NCI-H187 (cell line): ENCODE data around the gene IMPDH2.

ENCODE experiments used
- DNase-seq, 2 experiments: peaks; one replicate each; lab custom pipeline; 2025; lab: John Stamatoyannopoulos, UW

Gene IMPDH2

DNA sequence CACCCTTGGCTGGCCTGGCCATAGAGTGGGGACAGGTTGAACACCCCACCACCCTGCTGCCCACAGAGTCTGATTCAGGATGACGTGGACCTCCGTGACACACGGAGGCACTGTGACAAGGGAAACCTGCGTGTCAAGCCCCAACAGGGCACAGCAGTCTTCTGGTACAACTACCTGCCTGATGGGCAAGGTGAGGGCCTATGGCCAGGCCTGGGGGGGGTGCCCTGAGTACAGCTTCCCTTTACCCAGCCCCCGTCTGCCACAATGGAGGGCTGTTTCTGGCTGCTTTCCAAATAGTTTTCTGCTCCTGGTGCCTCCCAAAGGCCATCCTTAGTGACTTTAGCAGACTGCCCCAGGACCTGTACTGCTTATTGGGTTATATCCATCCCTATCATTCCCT is 23.2 kb downstream of the IMPDH2 start:
- DNase-seq, result no peak

DNA sequence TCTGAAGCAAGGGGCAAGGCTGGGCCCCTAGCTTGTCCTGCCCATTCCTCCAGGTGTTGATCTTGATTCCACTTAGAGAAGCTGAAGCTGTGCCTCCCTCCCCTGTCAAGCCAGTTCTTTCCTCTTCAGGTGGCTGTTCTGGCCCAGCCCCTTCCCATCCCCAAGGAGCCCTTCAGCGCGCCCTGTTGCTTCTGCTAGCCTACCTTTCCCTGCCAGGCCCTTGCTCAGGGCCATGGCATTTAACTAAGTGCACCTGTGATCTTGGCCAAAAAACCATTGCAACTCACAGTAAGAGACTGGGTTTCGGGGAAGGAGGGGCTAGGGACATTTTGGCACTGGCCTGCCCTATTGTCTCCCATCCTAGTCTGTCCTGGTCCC is 23.9 kb downstream of the IMPDH2 start:
- no peak for DNase-seq

DNA sequence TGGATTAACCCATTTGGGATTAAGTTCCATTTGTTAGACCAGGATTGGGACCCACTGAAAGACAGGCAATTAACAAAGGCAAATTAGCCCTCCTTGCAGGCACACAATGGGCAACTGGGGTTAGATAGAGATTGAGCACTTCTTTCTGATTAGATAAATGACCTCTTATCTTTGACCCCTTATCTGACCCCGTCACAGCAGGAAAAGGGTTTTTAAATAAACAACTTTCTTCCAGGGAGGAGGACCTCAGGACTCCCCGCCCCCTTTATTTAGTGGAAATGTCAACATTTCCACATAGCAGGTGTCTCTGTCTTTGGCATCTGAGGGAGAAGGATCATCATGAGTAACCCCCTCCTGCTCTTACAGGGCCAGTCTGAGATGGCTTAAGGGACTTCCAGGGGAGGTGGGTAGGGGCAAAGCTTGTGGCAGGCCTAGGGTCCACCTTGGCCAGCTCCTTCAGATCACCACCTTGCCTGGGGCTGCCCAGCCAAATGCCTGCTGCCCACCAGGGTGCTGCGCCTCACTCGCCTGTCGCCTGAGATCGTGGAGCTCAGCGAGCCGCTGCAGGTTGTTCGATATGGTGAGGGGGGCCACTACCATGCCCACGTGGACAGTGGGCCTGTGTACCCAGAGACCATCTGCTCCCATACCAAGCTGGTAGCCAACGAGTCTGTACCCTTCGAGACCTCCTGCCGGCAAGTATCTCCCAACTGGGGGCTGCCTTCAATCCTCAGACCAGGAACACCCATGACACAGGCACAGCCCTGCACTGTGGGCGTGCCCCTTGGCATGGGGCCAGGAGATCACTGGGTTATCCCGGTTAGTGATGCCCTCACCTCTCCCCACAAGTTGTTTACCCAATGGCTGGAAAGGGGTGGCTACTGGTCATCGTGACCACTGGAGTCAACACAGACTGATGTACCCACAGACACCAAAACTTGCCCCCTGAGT is 24.6 kb downstream of the IMPDH2 start:
- no peak for DNase-seq

DNA sequence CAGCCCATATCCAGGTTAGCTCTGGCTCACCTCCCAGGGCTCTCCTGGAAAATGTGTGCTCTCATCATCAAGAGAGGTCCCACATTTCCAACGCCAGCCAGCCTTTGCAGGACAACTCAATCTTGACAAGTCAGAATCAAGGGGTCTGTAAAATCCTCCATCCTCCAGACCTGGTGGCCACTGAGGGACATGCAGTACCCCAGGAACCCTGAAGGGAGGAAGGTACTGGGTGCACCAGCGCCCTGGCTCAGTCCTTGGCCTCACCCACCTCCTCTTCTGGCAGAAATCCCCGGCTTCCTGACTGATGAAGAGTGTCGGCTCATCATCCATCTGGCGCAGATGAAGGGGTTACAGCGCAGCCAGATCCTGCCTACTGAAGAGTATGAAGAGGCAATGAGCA is 28.0 kb downstream of the IMPDH2 start:
- no peak for DNase-seq

DNA sequence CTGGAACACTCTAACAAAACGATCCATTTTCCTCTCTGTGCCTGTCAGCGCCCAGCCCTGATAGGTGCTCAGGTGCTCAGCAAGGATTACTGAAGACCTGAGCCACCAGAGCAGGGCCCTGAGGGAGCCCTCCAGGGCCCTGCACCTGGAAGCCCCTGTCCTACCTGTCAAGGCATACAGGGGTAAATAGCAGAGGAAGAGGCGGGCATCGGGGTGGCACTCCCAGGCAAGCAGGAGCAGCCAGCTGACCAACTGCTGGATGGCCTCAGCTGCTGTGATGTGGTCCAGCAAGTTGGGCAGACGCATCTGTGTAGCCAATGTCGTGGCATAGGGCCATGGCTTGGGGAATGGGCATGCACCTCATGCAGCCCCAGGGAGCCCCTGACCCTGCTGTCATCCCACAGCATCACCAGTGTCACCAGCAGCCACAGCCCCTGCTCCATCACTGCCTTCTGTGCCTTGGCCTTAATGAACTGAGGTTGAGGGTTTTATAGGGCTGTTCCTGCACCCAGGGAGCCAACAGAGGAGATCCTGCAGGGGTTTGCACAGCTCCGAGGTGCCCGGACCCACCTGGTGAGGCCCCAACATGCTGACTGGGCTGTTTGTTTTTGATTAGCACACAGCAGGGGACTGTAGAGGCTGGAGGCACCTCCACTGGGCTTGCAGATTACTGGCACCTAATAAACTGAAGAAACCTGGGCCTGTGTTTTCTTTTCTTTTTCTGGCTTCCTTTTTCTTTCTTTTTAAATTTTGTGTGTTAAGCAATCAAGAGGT is 29.9 kb downstream of the IMPDH2 start:
- DNase-seq, result no peak

DNA sequence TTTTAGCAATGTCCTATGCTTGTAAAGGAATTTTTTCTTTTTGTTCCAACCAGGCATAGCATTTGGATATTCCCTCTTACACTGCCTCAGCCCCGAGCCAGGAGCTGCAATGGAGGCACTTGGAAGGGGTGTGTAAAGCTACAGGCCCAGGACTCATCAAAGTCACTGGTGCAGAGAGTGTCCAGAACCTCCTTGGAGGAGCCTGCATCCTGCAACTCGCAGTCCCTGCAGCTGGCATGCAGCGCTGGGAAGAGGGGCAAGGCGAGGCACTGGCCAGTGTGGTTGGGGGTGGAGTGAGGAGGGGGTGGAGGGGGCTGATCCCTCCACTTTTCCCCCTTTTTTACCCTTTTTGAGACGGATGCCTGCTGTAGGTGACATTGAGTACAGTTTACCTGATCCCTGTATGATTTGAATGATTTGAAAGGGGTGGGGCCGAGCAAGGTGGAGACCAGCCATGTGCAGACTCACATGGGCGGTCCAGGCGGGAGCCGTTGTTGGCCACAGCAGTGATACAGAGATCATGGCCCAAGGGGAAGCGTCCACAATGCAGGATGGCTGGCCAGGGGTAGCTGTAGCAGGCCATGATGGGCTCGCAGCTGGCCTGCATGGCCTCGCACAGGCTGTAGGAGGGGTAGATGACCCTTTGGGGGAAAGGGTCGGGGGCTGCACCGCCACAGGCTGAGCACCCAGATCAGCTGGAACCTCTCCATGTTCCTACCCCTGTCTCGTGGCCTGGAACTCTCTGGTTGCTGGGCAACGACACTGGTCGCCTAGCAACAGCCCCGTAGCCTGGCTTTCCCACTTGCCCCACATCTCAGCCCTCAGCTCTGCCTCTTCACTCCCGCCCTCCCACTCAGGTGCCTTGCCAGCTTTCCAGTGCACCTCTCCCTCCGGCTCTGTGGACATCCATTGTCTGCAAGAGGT is 31.2 kb downstream of the IMPDH2 start:
- peak; percentile 53 to 87 for DNase-seq

DNA sequence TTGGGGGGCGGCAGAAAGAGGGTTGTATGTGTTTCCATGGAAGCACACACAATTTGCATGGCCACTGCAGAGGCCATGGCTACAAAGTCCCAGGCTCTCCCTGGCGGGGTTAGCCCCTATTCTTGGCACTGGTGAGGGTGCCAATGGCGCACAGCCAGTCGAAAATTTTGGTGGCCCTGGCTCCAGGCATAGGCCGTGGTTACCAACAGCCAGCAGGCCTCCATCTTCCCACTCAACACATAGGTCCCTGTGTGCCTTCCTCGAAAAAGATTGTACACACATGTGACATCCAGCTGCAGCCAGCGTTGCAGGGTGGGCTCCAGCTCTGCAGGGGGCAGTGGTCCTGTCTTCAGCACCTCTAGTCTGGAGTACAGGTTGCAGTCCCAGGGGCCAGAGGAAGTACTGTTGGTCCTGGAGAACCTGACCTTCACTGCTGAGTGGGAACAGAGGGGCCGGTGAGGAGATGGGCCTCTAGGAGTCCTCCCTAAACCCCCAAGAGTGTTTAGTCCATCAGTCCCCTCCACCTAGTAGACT is 32.0 kb downstream of the IMPDH2 start:
- no peak for DNase-seq

DNA sequence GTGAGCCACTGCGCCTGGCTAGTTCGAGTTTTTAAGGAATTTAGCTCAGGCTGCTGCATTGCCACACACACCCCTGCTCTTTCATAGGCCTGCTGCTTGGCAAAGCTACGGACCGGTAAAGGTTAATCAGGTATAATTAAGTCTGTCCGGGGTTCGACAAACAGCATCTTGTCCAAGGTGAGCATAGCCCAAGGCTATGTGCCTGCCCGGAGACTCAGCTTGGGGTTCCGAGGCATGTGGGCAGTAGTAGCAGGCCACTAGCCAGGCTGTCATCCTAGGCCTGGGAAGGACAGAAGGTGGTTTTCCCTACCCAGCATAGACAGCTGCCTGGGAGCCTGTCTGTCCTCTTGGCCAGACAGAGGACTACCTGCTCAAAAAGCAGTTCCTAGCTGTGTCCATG is 32.6 kb downstream of the IMPDH2 start:
- DNase-seq, result no peak

DNA sequence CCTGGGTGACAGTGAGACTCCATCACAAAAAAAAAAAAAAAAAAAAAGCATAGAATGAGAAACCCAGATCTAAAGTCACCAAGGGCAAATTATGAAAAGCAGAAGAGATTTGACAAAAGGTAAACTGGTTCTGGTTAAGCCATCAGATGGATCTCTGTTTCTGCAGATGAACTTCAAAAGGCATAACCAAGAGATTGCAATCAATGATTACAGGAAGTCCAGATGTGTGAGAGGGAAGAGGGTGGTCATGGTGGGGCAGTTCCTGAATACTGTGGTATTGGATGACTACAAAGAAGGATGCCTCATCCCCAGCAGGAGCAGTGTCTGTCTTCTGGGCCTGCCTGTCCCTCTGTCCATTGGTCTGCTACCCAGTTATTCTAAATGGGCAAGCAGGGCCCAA is 35.4 kb downstream of the IMPDH2 start:
- no peak for DNase-seq

DNA sequence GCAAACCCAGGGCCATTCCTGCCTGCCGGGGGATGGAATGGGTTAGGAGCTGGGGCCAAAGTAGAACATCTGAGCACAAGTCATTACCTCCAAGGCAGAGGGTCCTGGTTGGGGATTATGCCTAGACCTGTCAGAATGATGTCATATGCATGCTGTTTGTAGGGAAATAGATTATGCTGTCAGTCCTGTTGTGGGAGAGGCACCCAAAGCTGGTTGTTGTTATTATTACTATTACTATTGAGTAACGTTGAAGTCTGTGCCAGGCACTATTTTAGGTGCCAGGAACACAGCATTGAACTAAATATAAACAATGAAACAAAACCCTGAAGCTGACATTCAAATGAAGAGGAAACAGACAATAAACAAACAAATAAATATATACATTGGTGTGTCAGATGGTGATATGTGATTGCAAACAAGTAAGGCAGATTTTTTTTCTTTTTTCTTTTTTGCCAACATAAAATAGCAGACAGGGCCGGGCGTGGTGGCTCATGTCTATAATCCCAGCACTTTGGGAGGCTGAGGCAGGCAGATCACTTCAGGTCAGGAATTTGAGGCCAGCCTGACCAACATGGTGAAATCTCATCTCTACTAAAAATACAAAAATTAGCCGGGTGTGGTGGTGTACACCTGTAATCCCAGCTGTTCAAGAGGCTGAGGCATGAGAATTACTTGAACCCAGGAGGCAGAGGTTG is 37.2 kb downstream of the IMPDH2 start:
- DNase-seq, result no peak

DNA sequence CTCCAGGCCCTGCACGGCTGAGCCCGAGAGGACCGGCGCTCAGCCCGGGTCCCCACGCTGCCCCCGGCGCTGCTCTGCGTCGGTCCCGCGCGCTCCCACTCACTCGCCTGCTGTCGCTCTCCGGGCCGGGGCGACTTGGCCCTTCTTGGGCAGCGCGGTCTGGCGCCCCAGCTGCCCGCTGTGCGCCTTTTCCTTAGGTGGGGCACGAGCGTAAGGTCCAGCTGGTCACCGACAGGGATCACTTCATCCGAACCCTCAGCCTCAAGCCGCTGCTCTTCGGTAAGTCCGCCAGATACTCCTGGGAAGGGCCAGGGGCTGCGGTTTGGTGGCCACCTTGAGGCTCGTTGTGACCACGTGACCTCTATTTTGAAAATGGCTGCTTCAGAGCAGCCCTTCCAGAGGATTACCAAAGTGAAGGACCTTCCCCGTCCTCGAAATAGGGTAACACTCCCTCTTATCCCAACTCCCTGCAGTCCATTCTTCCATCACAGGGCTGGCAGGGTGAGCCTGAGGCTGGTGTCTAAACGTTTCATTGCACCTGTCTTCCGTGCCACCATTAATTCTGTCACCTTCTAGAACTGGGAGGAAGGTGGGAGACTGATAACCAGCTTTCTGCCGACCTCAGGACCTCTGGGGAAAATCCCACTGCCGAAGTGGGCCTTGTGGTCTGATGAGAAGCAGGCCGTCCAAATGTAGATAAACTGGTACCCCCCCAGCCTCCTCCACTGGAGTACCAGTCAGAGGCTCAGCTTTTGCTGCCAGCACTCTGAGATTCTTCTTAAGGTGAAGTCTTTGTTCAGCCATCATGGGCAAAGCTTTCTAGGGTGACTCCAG is 38.3 kb downstream of the IMPDH2 start:
- DNase-seq, result no peak

DNA sequence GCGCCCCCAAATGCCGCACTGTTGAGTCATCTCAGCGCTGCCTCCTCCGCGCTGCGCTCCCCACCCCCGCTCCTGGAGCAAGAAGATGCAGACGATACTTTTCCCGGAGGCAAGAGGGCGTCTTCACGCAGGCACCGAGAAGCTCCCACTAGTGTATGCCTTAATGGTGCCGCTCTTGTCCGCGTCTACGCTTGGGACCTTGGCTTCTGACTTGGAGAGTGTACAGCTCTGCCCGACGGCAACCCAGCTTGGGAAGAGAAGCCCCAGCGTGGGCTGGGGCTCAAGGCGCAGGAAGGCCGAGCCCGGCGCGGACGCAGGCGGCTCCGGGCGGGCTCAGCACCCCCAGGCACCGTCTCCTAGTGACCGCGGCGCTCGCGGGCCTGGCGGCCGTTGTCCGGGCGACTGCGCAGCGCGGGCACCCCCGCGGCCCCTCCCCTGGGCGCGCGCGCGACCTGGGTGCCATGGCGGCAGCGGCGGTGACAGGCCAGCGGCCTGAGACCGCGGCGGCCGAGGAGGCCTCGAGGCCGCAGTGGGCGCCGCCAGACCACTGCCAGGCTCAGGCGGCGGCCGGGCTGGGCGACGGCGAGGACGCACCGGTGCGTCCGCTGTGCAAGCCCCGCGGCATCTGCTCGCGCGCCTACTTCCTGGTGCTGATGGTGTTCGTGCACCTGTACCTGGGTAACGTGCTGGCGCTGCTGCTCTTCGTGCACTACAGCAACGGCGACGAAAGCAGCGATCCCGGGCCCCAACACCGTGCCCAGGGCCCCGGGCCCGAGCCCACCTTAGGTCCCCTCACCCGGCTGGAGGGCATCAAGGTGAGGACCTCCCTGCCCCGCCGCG is 39.2 kb downstream of the IMPDH2 start, which contains the start of gene P4HTM:
Gene P4HTM, plus strand, starts transcription at position 446 of the 840 bp plus-strand sequence. Its CDS starts 16 bp downstream, at position 462.
- DNase-seq, result peak in 1 of 2 experiments; percentile 44

DNA sequence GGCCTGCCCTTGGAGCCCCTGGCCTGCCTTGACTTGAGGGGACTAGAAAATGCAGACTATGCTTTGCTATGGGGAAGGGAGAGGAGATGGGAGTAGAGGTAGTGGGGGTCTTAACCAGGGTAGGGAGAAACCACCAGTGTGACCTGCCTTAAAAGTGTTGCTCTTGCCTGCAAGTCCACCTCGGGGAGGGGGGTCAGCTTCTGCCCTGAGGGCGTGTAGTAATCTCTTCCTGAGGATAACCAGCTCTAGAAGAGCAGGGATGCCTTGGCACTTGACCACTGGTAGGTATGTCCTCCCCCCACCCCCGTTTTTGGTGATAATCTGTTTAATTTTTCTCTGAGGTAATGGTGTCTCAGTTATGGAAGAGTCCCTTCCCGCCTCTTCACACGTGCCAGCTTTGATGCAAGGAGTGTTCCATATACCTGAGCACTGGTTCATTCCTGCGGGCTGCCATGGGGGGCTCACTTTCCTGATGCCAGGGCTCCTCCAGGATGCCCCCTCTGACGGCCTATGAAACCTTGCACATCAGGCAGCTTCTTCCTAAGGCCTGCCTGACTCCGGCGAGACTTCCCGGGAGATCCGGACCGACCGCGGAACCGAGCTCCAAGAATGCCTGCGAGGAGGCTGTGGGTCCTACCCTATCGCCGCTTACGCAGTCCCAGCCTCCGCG is 39.9 kb downstream of the IMPDH2 start:
- DNase-seq, result no peak

DNA sequence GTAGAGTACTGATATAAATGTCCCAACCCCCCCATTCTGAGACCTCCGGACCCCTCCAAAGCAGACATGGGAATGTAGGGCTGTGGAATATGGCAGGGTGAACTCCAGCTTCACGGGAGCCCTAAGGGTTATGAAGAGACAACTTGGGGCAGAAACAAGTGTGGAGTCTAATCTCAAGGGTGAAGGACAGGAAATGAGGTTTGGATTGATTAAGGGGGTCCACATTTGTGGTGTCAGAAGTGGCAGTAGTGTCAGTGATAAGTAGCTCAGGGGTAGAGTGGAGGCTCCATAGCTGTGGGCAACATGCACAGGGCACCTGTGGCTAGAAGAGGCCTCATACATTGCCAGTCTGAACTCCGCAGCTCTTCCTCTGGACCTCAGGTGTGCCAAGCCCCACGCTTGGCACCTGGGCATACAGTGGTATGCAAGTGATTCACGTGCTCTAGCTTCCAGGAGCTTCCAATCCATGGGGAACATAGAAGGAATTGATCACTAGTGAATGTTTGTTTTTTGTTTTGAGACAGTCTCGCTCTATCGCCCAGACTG is 43.3 kb downstream of the IMPDH2 start:
- DNase-seq, result no peak

DNA sequence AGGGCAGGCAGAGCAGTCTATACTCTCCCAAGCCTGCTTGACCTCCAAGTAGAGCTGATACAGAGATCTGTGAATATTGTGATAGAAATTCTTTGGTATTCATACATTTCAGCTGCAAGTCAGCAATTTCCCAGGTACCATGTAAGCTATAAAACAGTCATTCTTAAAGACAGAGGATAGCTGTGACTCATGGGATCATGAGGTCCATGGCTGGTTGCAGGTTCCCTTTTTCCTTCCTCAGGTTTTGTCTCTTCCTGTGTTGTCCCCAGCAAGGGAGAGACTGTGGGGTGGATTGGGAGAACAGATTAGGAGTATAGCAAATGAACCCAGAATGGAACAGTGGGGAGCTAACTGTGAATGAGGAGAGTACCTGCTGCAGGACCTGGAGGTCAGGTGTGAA is 44.5 kb downstream of the IMPDH2 start:
- DNase-seq, result no peak

DNA sequence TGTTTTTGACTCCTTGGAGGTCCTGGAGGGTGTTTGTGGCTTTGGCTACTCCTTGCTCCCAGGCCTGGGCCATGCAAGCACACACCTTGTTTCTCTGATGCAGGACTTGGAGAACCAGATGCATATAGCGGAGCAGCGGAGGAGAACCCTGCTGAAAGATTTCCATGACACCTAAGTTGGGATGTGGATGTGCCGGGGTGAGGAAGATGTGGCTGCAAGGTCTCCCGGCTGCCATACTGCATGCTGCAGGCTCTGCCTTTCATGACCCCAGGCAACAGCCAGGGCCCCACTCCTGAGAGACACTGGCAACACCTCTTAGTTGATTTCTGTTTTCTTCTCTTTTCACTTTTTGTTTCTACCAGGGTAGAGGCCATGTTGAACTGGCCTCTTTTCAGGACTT is 46.1 kb downstream of the IMPDH2 start:
- DNase-seq, result no peak

DNA sequence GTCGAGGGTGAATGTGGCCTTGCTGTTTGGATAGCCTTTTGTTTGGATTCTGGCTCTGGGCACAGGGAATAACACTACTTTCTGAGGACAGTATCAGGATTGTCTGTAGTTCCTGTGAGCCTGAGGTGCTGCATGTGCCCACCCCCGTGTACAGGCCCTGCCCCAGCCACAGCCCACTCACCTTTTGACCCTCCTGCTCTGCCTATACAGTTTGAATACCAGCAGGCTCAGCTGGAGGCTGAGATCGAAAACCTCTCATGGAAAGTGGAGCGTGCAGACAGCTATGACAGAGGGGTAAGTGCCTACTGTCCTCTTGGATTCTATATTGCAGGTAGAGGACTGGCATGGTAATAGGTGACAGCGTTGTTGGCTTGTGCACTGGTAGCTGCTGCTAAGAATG is 46.5 kb downstream of the IMPDH2 start:
- no peak for DNase-seq

DNA sequence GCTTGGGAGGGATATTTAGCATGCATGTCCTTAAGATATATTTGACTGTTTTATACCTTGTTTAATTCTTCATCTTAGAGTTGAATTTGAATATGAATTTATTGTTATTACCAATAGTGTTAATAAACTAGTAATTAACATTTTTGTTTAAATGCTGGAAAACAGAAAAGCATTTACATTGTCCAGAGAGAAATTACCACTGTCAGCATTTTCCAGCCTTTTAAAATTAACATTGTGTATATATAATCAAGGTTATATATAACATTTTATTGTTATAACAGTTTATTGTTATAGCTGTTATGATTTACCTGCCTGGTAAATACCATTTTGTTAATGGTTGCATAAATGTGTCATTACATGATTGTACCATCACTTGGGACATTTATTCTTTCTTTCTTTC is 47.2 kb downstream of the IMPDH2 start:
- DNase-seq, result no peak
